ENCODE data around the gene IFNA16. TPM values are rescaled to one million over a fixed set of nuclear protein-coding genes. Genes with fewer than 3 reads are reported as not detected.
A peak's percentile ranks its signal among the peaks of the same experiment; 100 is the strongest.
"Not testable (repeated sequence)": the region's sequence is repeated elsewhere in the genome, so short reads cannot be mapped to it uniquely, and the experiment has no call there.

Gene IFNA16
- total RNA-seq, 4 donors from 2014 or later, result not detected

- intact Hi-C loops (cut with DNase I; ENCODE audit: low total_unique reads); H3K27me3 ChIP-seq; DNase-seq; H3K4me1 ChIP-seq; H3K9me3 ChIP-seq; H3K36me3 ChIP-seq; H3K27ac ChIP-seq; H3K4me3 ChIP-seq: not testable (repeated sequence)
- in situ Hi-C loops (cut with MboI; ENCODE audit: low pct_ligation_motif_present in 1 of 4, low pct_unique_long_range_greater_than_20kb in 1 of 4, low sequenced_read_pairs in 3 of 4), result loop anchor here in 2 of 4 donors (25.0 kb wide), 1 partner anchor 552 kb away; no protein-coding TSS in a partner anchor
- peak in 4 of 5 experiments; percentile 18 to 32 (median 30) for TF ChIP-seq CTCF (IDR thresholded peaks at IDR 0.05)
- 16 to 34% methylated on average over 6 to 8 of the region's 8 CpGs for WGBS, 2 donors (ENCODE audit: low coverage in 1 of 2)
Measured at GRCh38 chr9:21235468-21236359, 18.6 kb upstream of the IFNA16 start.

GRCh38 chr9:21234153-21234687, 17.1 kb upstream of the IFNA16 start:
- H3K4me3 ChIP-seq, result no peak overlapping the region
- H3K9me3 ChIP-seq, result no peaks in the 10 kb centered on the region
- DNase-seq, result no peak
- TF ChIP-seq POLR2A (IDR thresholded peaks at IDR 0.05), result no peak
- TF ChIP-seq CTCF (IDR thresholded peaks at IDR 0.05), result no peak
- no peak for TF ChIP-seq EP300 (IDR thresholded peaks at IDR 0.05; ENCODE audit: low read depth)
- no peak for TF ChIP-seq POLR2AphosphoS5 (IDR thresholded peaks at IDR 0.05)
- in situ Hi-C loops (cut with MboI; ENCODE audit: low pct_ligation_motif_present in 1 of 4, low pct_unique_long_range_greater_than_20kb in 1 of 4, low sequenced_read_pairs in 3 of 4), result loop anchor here in 2 of 4 donors (25.0 kb wide), 1 partner anchor 553 kb away; no protein-coding TSS in a partner anchor
- no peaks in the 10 kb centered on the region for H3K4me1 ChIP-seq
- WGBS, 2 donors (ENCODE audit: low coverage in 1 of 2), result 60 to 76% methylated on average over 1 to 4 of the region's 4 CpGs
- no peak overlapping the region for H3K27ac ChIP-seq
- H3K36me3 ChIP-seq, result no peaks in the 10 kb centered on the region
- H3K27me3 ChIP-seq, result no peaks in the 10 kb centered on the region
- intact Hi-C loops (cut with DNase I; ENCODE audit: low total_unique reads), result no loop called here

GRCh38 chr9:21233258-21233657, 16.1 kb upstream of the IFNA16 start:
- in situ Hi-C loops (cut with MboI; ENCODE audit: low pct_ligation_motif_present in 1 of 4, low pct_unique_long_range_greater_than_20kb in 1 of 4, low sequenced_read_pairs in 3 of 4), result loop anchor here in 2 of 4 donors (25.0 kb wide), 1 partner anchor 554 kb away; no protein-coding TSS in a partner anchor

More at GRCh38 chr9:21233258-21233657, 16.1 kb upstream of the IFNA16 start:
- Histone ChIP-seq H3K4me1 (no peaks in the 10 kb centered on the region), H3K36me3 (no peaks in the 10 kb centered on the region), H3K9me3 (no peaks in the 10 kb centered on the region), H3K27me3 (no peaks in the 10 kb centered on the region), H3K27ac (no peak overlapping the region), H3K4me3 (no peak overlapping the region)
- WGBS, 2 donors (ENCODE audit: low coverage in 1 of 2), result 94% methylated on average over 2 of the region's 2 CpGs; no CpG with 5 or more reads in 1 of the 2 donors
- TF ChIP-seq POLR2AphosphoS5 (IDR thresholded peaks at IDR 0.05), result no peak
- no peak for TF ChIP-seq EP300 (IDR thresholded peaks at IDR 0.05; ENCODE audit: low read depth)
- no peak for TF ChIP-seq CTCF (IDR thresholded peaks at IDR 0.05)
- no peak for TF ChIP-seq POLR2A (IDR thresholded peaks at IDR 0.05)
- intact Hi-C loops (cut with DNase I; ENCODE audit: low total_unique reads), result no loop called here
- DNase-seq, result no peak

All from transverse colon (tissue), 4 donors.